Measurements from ENCODE around the gene RETNLB. TPM values are rescaled to one million over a fixed set of nuclear protein-coding genes. Genes with fewer than 3 reads are reported as not detected.

Gene RETNLB
- total RNA-seq, 1 donor from 2014 or later, result not detected

Small RNAs within 50 kb of the gene (small RNA-seq; reads per million reads assigned to genes)
- not detected for gene AC092185.1 (ENCODE audit: low replicate concordance)

Other genes with a start within 250 kb of the RETNLB start
- gene MYH15, start 246.8 kb downstream of the RETNLB start, total RNA-seq, result 0.82 TPM
- gene CIP2A, start 168.0 kb downstream of the RETNLB start, total RNA-seq, result 17.5 TPM
- gene DZIP3, start 167.7 kb downstream of the RETNLB start, total RNA-seq, result 22.9 TPM
- not detected for gene TRAT1, start 65.4 kb upstream of the RETNLB start, total RNA-seq
- not detected for gene GUCA1C, start 196.5 kb upstream of the RETNLB start, total RNA-seq

Measured in tongue (tissue), 2 donors.